MM.1S (cell line): ENCODE results near the gene HMGN1.

ENCODE experiments used
- CTCF ChIP-seq: fragments of 300-600 bp; sonication (generic); IDR thresholded peaks from 2 replicates; pipeline ENCODE4 v1.5.1; 2016; ENCODE audit warnings: antibody characterized with exemption, low read length, mixed read lengths
- EZH2 ChIP-seq: fragments of 300-600 bp; sonication (generic); optimal IDR thresholded peaks from 2 replicates; pipeline ENCODE3; 2017; ENCODE audit warnings: low read depth, mild to moderate bottlenecking, antibody characterized with exemption, low read length, mixed read lengths
- EZH2phosphoT487 ChIP-seq: fragments of 300-600 bp; sonication (generic); IDR thresholded peaks from 2 replicates; pipeline ENCODE4 v1.6.1; 2018; ENCODE audit warnings: antibody characterized with exemption, low read length

GRCh38 chr21:39315603-39316445 is 33.1 kb downstream of the HMGN1 start:
- TF ChIP-seq CTCF (no peak), EZH2 (no peak), EZH2phosphoT487 (no peak)
